Measurements from ENCODE around the gene TDP1.

The TDP1 gene

GRCh38 chr14:89955745-89956660 lies at the start of gene TDP1:
TDP1 (plus strand) TSS chr14:89955927; CDS start chr14:89963115, 7,188 bp downstream.
- peak; percentile 97 for DNase-seq

- DNase-seq, result no peak
These were observed 49.7 kb upstream of the TDP1 start for GRCh38 chr14:89906000-89906399.

GRCh38 chr14:89907655-89908054 lies 48.1 kb upstream of the TDP1 start:
- no peak for DNase-seq

- DNase-seq, result no peak
These were observed 46.8 kb upstream of the TDP1 start for GRCh38 chr14:89908712-89909450.

GRCh38 chr14:89909586-89909985 lies 46.1 kb upstream of the TDP1 start:
- DNase-seq, result no peak

- no peak for DNase-seq
These were observed 45.1 kb upstream of the TDP1 start for GRCh38 chr14:89910691-89911009.

- DNase-seq, result no peak
These were observed 44.5 kb upstream of the TDP1 start for GRCh38 chr14:89911010-89911919.

GRCh38 chr14:89912221-89912620 lies 43.5 kb upstream of the TDP1 start:
- DNase-seq, result no peak

- peak; percentile 11 for DNase-seq
These were observed 43.0 kb upstream of the TDP1 start for GRCh38 chr14:89912667-89913211.

- peak; percentile 70 for DNase-seq
These were observed 40.4 kb upstream of the TDP1 start for GRCh38 chr14:89915114-89915878.

- DNase-seq, result no peak
These were observed 37.0 kb upstream of the TDP1 start for GRCh38 chr14:89918721-89919120.

- DNase-seq, result no peak
These were observed 35.7 kb upstream of the TDP1 start for GRCh38 chr14:89920056-89920455.

- no peak for DNase-seq
These were observed 34.4 kb upstream of the TDP1 start for GRCh38 chr14:89921346-89921745.

GRCh38 chr14:89922031-89922907 lies 33.5 kb upstream of the TDP1 start:
- no peak for DNase-seq

- no peak for DNase-seq
These were observed 31.5 kb upstream of the TDP1 start for GRCh38 chr14:89924268-89924667.

GRCh38 chr14:89926694-89927093 lies 29.0 kb upstream of the TDP1 start:
- DNase-seq, result no peak

- DNase-seq, result no peak
These were observed 28.4 kb upstream of the TDP1 start for GRCh38 chr14:89927186-89927865.

- no peak for DNase-seq
These were observed 22.7 kb upstream of the TDP1 start for GRCh38 chr14:89933002-89933401.

GRCh38 chr14:89936654-89937185 lies 19.0 kb upstream of the TDP1 start:
- DNase-seq, result no peak

GRCh38 chr14:89941830-89942377 lies 13.8 kb upstream of the TDP1 start:
- no peak for DNase-seq
